GM12801 (cell line): Measurements from ENCODE around the gene CHAT.

Experiments
- CTCF ChIP-seq: IDR thresholded peaks from one replicate; pipeline ENCODE4 v1.5.1; 2011; ENCODE audit warnings: control low read depth; ENCODE audit not compliant: insufficient read length; ENCODE audit errors: extremely low read depth

The CHAT gene

GRCh38 chr10:49602380-49603023 is 11.3 kb upstream of the CHAT start:
- TF ChIP-seq CTCF, result no peak

- TF ChIP-seq CTCF, result no peak
Observed at GRCh38 chr10:49605216-49605938, 8.5 kb upstream of the CHAT start.

GRCh38 chr10:49605939-49606509 is 7.8 kb upstream of the CHAT start:
- TF ChIP-seq CTCF, result no peak

GRCh38 chr10:49606981-49607535 is 6.8 kb upstream of the CHAT start:
- TF ChIP-seq CTCF, result no peak

GRCh38 chr10:49608166-49609005 is 5.5 kb upstream of the CHAT start:
- TF ChIP-seq CTCF, result no peak

GRCh38 chr10:49609006-49609282 is 4.9 kb upstream of the CHAT start:
- no peak for TF ChIP-seq CTCF
